HG03103 (cell line): ENCODE measurements around the gene SHISA8.
"Not testable (repeated sequence)": the region's sequence is repeated elsewhere in the genome, so short reads cannot be mapped to it uniquely, and the experiment has no call there.

Experiments
- ATAC-seq: cut with Tn5 transposase; IDR thresholded peaks from one replicate; pipeline ENCODE4 v1.9.1; 2021; ENCODE audit warnings: low read depth; ENCODE audit not compliant: unreplicated experiment

SHISA8 gene

DNA sequence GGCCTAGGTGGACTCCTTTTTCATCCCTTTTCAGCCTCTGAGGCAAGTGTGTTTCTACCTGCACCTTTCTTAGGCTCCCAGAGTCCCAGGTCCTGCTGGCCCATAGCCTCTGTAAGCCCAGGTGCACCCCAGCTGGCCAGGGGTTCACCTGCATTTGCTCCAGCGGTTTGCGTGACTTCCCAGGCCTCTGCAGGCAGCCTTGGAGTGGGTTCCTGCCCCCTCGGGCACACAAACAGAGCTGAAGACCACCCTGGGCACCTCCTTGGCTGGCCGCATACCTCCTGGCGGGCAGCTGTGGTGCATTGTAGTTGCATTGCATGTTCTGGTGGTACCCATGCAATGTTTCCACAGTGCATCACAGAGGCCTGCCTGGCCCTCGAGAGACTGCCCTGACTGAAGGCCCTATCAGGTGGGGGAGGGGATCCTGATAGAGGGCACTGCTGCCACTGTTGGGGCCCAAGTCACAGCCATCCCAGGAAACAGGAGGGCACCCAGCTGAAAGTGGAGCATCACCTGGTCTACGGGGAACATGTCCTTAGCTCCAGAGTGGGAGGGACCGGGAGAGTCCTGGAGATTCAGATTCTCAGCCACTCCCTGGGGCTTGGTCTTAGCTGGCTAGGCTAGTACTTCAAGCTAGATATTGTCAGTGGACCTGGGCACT lies 14.1 kb downstream of the SHISA8 start:
- ATAC-seq, result no peak

GRCh38 chr22:41899992-41900651 lies 14.8 kb downstream of the SHISA8 start:
- ATAC-seq, result no peak

DNA sequence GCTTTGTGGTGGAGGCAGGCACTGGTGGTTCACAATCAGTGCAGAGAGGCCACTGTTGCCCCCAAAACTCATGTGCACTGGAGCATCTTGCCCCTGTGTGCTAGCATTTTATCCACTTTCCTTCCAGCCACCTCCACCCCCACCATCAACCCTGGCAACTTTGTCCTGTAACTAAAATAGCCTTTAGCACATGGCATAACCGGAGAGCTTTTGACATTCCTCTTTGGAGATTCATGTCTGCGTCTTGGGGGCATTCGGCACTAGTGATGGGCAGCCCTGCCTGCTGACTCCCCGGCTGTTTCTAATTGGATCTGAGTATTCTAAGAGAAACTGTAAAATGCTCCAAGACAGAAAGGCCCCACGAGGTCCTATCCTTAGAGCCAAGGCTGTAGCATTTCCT lies 15.8 kb downstream of the SHISA8 start:
- no peak for ATAC-seq

- ATAC-seq, result no peak
These were observed 16.2 kb downstream of the SHISA8 start for GRCh38 chr22:41898645-41899044.

- no peak for ATAC-seq
These were observed 21.1 kb downstream of the SHISA8 start for GRCh38 chr22:41893591-41894375.

DNA sequence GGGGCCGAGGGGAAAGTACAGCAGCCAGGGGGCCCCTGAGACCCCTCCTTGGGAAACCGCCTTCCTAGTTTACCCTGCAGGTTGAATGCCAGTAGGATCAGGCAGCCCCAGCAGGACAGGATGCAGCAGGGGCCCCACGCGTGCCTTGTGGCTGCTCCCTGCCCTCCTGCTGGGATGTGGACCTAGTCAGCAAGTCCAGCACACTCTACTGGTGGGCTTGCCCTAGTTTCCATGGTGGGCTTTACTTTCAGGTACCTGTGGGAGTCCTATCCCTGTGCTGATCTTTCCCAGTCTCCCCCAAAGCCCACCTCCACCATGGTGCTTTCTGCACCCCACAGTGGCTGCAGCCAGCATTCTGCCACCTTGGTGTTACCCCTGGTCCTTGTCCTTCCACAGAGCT lies 22.2 kb downstream of the SHISA8 start:
- no peak for ATAC-seq

DNA sequence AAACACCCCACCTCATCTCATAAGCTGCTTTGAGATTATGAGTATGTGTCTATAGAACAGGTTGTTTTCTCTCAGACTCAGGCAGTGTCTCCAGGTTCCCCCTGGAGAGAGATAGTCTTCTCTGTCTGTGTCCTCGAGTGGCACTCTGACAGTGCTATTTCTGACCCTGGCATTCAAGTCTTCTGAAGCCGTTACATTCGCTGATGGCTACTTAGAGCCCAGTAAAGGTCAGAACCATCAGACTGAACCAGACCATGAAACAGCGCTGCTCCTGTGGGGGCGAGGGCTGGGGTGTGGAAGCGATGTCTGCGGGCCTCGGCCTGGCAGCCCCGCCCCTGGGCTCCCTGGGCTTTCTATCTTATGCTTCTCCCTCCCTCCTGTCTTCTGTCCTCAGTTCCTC lies 23.5 kb downstream of the SHISA8 start:
- ATAC-seq, result no peak

GRCh38 chr22:41888627-41889200 lies 26.2 kb downstream of the SHISA8 start:
- ATAC-seq, result no peak

DNA sequence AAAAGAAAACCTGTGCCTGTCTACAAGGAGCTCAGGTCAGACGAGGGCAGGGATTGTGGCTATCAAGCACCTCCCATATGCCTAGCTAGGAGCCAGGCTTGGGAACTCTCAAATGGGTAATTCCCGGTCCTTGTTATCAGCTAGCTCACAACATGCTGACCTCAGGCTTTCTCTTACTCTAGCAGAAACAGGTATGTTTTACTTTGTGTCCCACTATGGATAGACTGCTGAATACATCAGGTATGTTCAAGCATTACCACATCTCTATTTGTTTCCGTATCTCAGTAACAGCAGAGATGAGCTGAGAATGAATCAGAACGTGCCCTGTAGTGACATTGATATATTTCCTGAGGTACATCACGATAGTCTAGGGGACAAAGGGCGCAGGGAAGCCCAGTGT lies 29.4 kb downstream of the SHISA8 start:
- no peak for ATAC-seq

DNA sequence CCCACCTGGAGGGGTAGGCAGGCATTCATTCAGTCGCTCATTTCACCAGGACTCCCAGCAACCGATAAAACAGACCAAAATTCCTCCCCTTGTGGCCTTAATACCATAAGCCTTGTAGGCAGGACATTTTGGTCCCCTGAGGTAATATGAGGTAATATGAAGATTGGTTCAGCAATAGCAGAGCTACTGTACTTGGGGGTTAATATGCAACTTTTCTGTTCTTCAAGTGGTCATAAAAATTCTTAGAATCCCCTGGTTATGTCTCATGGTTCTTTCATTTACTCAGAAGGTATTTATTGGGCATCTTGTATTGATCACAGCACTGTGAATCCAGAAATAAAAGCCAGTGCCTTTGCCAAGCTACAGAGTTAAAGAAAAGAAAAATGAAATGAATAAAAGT lies 29.8 kb downstream of the SHISA8 start:
- ATAC-seq, result no peak

DNA sequence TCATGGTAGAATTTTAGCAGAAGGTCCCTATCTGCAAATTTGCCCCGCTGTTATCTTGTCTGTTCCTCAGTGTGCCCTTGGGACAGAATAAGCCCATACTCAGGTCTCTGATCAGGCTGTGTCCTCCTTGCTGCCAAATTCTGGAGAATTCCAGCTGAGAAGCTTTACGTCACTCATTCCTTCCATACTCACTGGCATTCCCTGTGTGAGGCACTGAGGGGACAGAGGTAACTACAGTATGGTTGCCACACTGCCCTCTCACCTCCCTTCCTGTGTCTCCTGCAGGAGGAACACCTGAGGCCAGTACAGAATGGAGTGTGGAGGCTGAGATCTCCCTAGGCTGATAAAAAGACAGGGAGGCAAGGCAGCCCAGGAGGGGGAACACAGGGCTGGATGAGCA lies 31.5 kb downstream of the SHISA8 start:
- ATAC-seq, result no peak

DNA sequence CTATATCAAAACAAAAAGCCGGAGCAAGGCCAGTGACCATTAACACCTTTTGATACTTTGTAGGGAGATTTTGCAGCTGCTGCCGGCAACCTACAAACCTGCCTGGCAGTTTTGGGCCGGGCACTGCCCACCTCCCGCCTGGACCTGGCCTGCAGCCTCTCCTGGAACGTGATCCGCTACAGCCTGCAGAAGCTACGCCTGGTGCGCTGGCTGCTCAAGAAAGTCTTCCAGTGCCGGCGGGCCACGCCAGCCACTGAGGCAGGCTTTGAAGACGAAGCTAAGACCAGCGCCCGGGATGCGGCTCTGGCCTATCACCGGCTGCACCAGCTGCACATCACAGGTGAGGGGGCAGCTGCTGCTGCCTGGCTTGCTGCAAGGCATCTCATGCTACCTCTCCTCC lies 34.2 kb downstream of the SHISA8 start:
- ATAC-seq, result no peak

GRCh38 chr22:41876675-41877074 lies 38.2 kb downstream of the SHISA8 start:
- ATAC-seq, result no peak

DNA sequence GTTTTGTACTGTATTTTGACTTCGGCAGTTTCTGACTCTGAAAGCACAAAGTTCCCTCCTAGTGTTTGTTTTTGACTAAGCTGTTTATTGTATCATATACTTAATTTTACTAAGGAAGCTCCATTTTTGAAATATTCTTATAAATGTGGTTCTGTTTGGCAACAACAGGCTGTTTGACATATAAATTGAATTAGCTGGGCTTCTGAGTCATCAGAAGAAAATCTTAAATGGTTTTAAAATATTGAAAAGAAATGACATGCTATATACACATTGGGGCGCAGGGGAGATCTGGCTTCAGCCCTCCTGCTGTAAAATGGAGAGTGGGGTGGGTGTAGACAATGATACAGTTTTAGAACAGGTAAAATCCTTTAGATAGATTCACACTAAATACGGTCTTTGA lies 38.6 kb downstream of the SHISA8 start:
- no peak for ATAC-seq

DNA sequence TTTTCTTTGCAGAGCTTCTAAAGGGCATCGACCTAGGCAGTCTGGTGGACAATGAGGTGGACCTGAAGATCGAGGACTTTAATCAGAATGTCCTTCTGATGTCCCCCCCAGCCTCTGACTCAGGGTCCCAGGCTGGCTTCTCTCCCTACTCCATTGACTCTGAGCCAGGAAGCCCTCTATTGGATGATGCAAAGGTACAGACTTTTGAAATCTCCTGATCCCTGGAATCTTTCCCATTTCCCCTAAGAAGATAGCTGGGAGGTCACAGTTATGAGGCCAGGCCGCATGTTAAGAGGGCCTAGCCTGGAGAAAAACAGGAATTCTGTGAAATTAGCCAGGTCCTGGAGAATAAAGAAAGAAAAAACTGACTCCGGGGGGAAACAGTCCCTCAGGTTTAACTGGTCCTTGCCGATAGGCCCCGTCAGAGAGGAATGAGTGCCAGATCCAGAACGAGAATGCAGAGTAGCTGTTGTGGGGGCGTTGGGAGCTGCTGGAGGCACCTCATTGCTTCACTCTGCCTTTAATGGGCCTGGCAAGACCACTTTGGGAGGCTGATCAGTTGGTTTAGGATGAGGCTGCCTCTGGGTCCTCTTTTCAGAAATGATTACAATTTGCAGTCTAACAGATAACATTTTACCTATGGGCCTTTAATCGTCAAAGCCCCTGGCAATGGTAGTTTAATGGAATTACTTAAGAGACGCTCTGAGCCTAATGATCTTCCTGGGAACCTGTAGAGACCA lies 39.2 kb downstream of the SHISA8 start:
- no peak for ATAC-seq

- ATAC-seq, result no peak
These were observed 40.8 kb downstream of the SHISA8 start for GRCh38 chr22:41874090-41874489.

DNA sequence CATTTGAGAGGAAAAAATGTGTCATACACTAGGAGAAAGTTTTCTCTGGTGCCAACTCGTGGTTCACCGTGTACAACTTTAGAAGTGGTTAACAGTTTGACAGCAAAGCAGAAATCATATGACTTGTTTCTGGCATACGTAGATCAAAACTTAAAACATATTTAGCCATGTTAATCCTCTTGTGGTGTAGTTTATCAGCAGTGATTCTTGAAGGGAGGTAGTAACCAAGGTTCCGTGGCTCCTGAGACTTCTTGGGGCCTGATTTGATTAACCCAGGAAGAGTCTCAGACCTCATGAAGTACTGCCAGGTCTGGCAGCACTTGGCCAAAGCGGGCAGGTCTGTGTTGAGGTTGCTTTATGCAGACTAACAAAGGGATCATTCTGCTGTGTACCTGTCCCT lies 41.5 kb downstream of the SHISA8 start:
- no peak for ATAC-seq

GRCh38 chr22:41870786-41871185 lies 44.1 kb downstream of the SHISA8 start:
- ATAC-seq, result no peak

- ATAC-seq, result not testable (repeated sequence)
These were observed 44.8 kb downstream of the SHISA8 start for GRCh38 chr22:41870081-41870480.

GRCh38 chr22:41868556-41868955 lies 46.3 kb downstream of the SHISA8 start:
- no peak for ATAC-seq

GRCh38 chr22:41863472-41863871 lies 51.4 kb downstream of the SHISA8 start:
- no peak for ATAC-seq
